Stimulated activated CD4-positive, alpha-beta T cell treated with anti-CD3 and anti-CD28 coated beads, Interleukin-1b, Interleukin-23, amount 100 ng/mL, for 24 hours (primary cell): ENCODE measurements around the gene POU2AF1.

Experiments
- DNase-seq, 4 experiments: peaks; one replicate each; pipeline ENCODE4 v3.0.0-alpha.2; 2020; ENCODE audit warnings: low read depth in 4 of 4, low spot score in 1 of 4

POU2AF1 gene

DNA sequence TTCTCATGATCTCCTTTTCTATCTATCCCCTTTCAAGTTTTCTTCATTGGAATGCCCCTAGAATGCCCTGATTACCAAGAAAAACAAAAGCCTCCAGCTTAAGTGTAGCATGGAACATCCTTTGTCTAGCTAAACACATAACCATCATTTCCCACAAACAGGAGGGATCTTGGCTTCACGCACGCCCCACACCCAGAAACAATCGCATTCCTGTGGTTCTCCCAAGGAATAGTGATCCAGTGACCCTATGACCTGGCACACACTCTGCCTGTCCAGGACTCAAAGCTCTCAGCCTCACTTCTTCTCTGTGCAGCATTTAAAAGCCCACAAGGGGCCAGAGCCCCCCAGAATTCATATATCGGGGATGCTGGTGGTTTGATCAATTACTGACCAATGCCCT is 9.3 kb upstream of the POU2AF1 start:
- DNase-seq, result no peak

DNA sequence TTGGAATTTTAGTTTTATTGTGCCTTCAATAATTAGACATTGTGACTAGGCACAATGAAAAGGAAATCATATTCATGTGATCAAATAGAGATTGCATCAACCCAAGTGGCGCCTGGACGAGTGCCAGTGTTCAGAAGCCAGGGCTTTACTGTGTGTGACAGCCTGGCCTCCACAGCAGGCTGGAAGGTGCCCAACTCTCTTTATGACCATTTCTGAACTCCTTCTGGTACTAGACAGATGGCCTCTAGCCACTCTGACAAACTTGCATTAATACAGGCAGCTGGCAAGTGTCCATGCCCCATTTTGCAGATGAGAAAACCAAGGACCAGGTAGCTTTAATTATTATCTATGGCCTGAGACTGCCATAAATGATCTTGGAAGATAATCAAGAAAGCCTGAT is 8.3 kb upstream of the POU2AF1 start:
- DNase-seq, result no peak

DNA sequence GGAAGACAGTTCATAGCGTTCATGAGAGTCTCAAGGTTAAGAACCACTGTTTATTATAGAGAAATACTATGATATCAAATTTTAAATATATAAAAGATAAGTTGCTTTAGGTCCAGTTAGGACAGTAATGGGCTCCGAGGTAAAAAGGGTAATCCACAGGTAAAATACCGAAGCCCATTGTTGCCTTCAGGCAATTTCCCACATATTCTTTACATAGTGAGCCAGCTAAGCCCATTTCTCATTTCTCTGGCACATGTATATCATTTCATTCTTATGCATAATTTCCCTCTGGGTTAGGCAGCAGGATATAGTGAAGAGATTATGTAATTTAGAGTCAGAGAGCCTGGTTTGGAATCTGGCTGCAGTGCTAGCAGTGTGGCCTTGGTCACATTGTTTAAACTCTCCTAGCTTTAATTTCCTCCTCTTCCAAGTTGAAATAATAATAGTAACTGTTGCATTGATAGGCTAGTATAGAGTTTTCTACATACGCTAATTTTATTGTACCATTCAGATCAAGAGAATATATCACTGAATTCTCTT is 7.6 kb upstream of the POU2AF1 start:
- DNase-seq, result no peak

GRCh38 chr11:111384494-111384893 is 5.4 kb upstream of the POU2AF1 start:
- no peak for DNase-seq

DNA sequence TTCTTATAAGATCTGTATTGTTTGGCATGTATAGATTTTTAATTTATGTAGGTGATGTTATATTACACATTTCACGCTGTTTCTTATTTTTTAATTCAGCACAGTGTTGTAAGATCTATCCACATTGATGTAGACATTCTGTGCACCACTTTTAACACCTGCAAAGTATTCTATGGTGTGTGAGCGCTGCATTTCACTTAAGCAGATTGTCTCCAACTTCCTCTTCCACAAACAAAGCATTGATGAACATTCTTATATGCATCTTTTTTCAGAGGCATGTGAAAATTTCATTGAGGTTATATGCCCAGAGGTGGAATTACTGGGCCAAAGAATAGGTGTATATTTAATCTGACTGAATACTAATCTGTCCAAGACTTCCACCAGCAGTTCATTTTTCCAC is 3.4 kb upstream of the POU2AF1 start:
- no peak for DNase-seq

DNA sequence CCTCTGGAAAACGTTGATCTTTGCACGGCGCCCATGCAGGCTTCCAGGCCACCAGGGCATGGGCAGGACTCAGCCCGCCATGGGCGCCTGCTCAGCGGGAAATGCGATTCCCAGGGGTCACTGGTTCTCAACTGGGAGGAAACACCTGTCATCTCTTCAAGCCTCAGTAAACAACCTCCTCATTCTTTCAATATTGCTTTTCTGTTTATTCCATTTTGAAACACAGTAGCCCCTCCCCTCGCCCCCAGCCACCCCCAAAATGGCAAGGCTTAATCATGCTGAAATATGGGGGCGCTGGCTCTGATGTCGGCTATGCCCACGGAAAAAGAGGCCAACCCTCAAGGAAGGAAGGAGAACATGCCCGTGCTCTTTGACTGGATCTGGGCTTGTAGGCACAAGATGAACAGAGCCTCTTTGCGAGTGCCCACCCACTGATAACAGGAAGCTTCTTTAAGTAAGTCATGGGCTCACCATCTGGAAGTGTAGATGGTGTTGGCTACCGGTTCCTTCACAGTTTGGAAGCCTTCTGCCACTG is 594 bp upstream of the POU2AF1 start:
- DNase-seq, result no peak

DNA sequence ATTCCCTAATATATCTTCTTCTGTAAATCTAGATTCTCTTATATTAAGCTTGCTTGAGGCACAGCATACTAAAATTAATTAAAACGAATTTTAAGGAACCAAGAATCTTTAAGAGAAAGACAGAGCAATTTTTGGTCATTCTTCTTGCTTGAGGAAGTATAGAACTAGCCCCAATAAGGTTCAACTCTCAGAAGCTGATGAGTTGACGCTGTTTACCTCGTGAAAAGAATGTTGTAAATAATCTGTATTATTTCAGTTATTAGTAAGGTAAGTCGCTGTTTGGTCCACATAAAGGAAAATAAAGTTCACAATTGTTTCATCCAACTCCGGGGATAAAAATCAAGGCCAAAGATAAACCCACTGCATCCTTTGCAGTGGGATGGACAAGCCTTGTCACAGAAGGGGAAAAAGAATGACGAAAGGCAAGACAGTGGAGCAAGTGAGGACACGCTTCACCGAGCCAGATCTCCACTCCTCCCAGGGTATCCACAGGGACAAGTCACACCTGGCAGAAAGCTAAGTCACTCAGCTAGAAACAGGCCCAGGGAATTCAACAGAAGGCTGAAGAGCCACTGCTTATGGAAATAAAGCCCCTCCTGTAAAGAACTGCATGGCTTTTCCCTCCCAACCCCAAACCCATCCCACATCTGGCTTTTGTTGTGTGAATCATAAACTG is 752 bp downstream of the POU2AF1 start:
- DNase-seq, result no peak

- no peak for DNase-seq
Measured at GRCh38 chr11:111376181-111376871, 2.7 kb downstream of the POU2AF1 start.

GRCh38 chr11:111373590-111373989 is 5.5 kb downstream of the POU2AF1 start:
- DNase-seq, result no peak

DNA sequence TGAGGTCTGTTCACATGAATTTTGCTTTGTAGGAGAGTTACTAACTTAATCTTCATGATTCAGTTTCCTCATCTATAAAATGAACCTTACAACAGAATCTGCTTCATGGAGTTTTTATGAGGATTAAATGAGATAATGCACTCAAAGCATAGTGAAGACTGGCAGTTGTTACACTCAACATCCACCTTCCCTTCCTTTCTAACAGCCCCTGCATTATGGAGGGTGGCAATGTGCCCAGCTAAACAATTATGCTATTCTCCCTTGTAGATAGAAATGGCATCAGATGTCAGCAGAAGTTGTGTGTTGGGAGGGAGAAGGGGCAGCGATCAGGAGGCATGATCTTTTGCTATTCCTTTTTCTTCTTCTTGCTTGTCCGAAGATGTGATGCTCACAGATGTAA is 6.5 kb downstream of the POU2AF1 start:
- DNase-seq, result no peak

GRCh38 chr11:111370902-111371578 is 8.0 kb downstream of the POU2AF1 start:
- no peak for DNase-seq

DNA sequence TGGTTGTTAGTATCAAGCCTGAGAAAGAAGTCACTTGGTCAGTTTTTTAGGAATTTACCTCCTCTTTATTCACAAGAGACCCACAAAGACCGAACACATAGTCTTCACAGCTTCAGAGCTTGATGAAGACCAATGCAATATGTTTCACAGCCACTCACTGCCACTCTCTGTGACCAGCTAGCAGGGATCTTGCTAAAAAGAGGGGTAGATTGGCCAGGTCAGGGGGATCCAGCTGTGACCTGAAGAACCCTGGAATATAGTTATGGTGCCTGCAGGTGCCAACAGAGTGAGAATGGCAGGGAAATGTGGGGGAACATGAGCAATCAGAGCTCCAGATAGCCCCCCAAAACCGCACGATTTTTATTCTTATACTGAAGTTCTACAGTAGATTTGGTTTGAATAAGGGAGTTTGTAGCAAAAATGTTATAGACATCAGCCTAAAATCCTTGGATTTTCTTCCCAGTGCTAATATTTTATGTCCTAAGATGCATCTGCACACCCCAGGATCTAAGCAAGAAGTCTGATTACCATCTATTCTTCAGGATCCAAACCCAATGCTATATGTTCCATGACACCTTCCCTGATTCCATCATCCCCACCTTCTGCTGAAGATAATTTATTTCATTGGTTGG is 8.7 kb downstream of the POU2AF1 start:
- no peak for DNase-seq

GRCh38 chr11:111368285-111368560 is 10.9 kb downstream of the POU2AF1 start:
- no peak for DNase-seq

GRCh38 chr11:111367411-111368284 is 11.4 kb downstream of the POU2AF1 start:
- no peak for DNase-seq

DNA sequence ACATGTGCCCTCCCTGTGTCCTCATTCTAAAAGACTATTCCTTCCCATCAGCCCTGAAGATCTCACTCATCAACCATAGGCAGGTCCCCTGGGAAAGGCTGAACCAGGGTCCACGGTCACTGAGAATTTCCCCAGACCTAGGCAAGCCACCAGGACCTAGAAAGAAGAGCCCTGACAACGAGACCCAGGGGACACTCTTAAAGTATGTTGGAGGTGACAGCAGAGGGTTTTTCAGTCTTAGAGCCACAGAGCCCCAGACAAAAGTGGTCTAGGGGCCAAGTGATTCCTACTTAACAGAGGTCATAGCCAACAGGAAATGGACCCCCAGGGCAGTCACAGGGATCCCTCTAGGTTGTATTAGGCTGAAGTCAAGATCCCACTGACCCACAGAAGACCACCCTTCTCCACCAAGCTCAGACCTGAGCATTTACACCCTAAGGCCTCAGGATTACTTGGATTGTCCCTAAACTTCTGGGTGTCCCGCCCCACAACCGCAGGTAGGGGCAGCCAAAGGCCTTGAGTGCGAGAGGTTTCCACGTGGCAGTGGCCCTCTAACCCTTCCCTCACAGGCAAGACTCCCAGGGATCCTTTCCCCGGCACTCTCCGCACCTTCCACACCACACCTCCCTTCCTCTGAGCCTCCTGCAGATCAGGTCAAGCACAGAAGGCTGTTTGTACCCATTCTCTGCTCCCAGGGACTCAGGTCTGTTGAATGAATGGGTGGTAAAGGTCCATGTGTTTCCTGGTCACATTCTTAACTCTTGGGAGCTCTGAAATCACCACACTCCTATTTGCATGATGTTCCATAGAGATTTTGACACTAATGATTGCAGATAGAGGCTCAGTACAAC is 12.3 kb downstream of the POU2AF1 start:
- no peak for DNase-seq

DNA sequence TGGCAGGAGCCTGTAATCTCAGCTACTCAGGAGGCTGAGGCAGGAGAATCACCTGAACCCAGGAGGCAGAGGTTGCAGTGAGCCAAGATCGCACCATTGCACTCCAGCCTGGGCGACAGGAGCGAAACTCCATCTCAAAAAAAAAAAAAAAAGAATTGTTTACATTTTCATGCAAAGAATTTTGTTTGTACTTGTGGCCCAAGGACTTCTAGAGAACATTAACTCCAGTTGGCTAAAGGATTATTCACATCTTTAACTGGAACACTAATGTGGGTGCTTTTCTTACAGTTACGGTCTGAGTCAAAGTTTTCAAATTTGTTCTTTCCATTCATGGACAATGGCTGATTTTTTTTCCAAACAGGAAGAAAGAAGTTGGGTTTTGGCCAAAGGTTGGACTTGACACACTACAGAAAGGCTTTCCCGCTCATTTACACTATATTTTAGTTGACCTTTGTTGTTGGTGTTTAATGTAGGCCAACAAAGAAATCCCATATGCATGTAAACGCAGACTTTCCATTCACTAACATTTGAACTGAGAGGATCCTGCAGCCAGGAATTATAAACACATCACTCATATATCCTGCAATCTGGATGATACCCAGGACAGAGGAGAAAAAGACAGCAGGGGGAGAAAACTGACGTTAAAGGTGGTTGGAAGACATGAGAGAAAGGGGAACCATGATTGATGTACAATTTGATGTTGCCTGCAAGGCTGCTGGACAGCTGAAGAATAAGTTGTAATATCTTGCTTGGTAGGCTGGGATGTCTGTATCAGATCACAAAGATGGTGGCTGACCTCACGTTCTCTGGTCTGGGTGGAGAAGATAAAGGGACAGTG is 13.1 kb downstream of the POU2AF1 start:
- no peak for DNase-seq

DNA sequence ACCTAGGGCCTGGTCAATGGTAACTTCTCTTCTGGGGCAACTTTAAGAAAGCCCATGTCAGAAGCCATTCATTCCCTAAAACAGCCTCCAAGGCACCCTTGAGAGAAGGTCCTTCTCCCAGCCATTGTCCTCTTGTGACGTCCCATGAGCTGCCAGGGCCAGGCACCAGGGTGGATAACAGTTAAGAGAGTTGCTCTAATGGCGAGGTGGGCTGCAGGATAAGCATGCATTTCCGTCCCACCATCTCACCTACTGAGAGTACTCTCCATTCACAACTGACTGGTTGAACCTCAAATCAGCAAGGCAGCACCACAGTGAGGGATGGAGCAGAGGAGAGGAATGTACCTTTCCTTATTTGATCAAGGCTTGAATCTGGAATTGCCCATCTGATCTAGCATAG is 14.6 kb downstream of the POU2AF1 start:
- no peak for DNase-seq

GRCh38 chr11:111363985-111364384 is 15.1 kb downstream of the POU2AF1 start:
- DNase-seq, result no peak

GRCh38 chr11:111362887-111363411 is 16.1 kb downstream of the POU2AF1 start:
- DNase-seq, result no peak
